H4 (cell line): ENCODE measurements around the gene OTUD5. TPM values are rescaled to one million over a fixed set of nuclear protein-coding genes. Genes with fewer than 3 reads are reported as not detected.
A peak's percentile ranks its signal among the peaks of the same experiment; 100 is the strongest.

ENCODE experiments used
- DNase-seq: peaks from one replicate; pipeline ENCODE4 v3.0.0-alpha.2; 2015; ENCODE audit warnings: low spot score
- total RNA-seq: library from RNA; depleted of rRNA; stranded (reverse); fragments of >200 nt; shearing (Covaris generic); gene quantifications from 2 replicates; pipeline ENCODE4 v1.2.3, GENCODE V29; 2014

The OTUD5 gene
- total RNA-seq, 1 experiment from 2014 or later, result 22.3 TPM

GRCh38 chrX:48972220-48973164, 15.1 kb upstream of the OTUD5 start:
- peak; percentile 21 for DNase-seq

DNA sequence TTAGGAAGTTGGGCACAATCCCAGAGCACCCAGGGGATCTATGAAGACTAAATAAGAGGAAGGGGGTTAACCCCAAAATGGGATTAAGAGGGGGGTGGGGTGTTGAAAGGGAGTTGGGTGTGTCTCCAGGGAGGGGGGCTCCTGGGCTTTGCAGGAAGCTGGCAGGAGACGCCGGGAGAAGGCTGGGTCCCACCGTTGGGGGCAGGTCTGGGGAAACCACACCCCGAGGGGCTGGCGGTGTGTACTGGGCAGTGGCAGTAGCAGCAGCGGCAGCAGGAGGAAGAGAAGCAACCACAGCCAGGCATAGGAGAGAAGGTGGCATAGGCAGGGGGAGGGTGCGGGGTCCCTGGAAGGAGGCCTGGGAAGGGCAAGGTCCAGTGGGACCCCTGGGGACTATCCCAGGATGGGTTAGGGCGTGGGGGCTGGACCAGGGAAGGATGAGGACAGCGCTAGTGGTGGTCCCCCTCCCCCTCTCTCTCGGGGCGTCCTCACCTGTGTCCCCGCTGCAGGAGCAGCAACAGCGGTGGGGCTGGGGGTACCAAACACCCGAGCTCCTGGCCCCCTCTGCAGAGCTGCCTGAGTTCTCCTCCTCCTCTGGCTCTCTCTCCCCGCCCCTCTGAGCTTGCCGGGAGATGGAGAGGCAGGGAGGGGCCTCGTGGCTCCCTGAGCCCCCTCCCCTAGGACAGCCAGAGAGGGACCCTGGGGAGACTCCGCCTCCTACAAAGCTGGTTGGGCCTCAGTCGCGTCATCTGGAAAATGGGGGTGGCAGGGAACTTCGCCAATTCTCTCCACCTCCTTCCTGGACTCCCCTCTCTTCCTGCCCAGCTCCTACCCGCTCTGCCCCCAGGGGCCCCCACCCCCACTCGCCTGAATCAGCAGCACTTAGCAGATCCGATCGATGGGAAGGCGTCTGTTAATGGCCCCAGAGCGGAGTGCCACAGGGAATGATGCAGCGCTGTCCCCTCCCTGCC, 14.1 kb upstream of the OTUD5 start, which contains the start of gene KCND1:
TSS of gene KCND1 (minus strand) at position 596 of the 971 bp plus-strand sequence. CDS start 1,573 bp downstream, outside the sequence.
- no peak for DNase-seq

DNA sequence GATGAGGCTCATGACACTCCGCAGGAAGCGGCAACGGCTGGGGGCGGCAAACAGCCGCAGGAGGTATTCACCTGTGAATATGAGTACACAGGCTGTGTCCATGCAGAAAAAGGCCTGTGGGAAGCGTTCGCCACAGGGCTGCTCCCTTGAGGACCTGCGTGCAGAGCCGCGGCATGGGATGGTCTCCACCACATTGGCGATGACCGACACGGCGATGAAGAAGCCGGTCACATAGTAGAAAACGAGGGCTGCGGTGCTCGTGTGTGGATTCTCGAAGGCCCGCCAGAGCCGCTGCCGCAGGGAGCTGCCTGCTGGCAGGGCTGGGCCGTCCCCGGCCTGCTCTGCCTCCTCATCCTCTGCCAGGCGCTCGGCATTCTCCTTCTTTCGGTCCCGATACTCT, 12.1 kb upstream of the OTUD5 start:
- no peak for DNase-seq

DNA sequence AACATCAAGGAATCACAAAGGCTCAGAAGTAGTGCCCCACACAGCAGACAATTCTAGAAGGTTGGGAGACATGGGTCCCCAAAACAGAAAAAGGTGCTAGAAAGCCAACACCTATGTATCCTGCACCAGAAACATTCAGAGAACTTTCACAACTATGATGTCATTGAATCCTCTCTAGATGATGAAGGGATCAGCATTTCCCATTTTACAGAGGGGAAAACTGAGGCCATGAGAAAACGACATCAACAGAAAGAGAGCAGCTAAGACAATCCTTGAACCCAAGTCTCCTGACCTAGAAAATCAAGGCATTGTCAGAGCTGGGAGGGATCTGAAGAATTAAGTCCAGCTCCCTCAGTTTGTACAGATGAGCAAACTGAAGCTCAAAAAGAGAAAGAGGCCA, 11.0 kb upstream of the OTUD5 start:
- no peak for DNase-seq

DNA sequence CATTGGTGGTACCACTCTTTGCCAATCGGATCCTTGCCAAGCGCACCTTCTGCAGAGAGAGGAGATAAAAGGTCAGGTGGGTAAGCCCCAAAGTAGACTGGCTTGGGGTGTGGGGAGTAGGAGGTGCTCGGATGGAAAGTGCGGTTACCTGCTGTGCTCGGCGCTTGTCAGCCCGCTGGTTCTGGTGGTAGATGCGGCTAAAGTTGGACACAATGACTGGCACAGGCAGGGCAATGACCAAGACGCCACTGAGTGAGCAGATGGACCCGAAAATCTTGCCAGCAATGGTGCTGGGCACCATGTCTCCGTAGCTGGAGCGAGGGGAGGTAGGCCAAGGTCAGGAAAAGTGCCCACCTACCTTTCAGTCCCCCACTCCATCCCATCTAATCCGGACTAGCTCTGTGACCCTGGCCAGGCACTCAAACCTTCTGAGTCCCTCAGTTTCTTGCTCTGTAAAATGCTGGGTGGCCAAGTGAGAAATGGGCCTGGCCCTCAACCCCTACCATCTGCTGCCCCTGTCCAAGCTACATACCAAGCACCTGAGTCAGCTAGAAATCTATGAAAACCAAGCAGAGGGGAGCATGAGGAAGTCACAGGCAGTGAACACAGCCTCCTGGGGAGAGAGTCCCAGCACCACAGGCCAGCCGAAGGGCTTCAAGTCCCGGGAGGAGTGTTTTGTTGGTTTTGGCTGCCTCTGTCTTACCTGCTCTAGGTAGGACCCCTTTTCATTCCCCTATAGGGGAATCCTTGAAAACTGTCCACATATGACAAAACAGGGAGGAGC, 9.6 kb upstream of the OTUD5 start:
- DNase-seq, result no peak

- DNase-seq, result no peak
These were observed 8.6 kb upstream of the OTUD5 start for GRCh38 chrX:48965959-48966358.

DNA sequence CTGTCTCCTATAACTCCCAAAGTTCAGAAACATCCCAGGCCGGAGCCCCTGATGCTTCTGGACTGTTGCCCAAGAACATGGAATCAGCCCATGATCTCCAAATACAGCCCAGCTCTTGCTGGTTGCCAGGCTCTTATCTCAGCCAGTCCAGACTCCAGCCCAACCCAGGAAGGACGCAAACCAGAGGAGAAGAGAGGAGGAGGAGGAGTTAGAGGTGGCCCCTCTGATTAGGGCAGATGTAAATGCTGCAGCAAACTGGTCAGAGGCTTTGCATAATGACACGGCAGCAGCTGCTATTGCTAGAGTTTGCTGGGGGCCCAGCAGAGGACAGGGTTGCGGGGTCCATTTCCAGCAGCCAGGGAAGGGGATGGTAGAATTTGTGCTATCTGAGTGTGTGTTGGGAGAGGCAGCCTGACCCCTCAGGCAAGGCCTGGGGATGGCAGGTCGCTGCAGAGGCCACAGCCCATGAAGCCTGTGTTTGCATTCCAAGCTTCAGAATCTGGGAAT, 4.2 kb upstream of the OTUD5 start:
- DNase-seq, result no peak

DNA sequence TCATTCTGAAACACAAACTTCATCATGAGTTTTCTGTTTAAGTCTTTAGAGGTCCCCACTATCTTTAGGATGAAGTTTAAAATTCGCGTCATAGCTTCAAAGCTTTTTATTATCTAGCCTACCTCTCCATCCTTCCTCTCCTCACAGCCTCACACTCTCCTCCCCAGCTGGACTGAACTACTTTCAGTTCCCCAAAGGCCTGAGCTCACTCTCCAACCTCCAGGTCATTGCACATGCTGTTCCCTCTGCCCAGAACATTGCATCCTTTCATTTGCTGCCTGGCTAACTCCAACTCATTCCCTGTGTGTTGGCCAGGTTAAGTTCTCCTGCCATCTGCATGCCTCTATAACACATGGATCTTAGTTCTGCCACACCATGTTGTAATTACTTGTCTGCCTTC, 2.9 kb upstream of the OTUD5 start:
- no peak for DNase-seq

GRCh38 chrX:48958635-48959094, 1.3 kb upstream of the OTUD5 start:
- no peak for DNase-seq

GRCh38 chrX:48957827-48958634, 624 bp upstream of the OTUD5 start:
- DNase-seq, result peak; percentile 98

- no peak for DNase-seq
These were observed 536 bp downstream of the OTUD5 start for GRCh38 chrX:48956728-48957414.

DNA sequence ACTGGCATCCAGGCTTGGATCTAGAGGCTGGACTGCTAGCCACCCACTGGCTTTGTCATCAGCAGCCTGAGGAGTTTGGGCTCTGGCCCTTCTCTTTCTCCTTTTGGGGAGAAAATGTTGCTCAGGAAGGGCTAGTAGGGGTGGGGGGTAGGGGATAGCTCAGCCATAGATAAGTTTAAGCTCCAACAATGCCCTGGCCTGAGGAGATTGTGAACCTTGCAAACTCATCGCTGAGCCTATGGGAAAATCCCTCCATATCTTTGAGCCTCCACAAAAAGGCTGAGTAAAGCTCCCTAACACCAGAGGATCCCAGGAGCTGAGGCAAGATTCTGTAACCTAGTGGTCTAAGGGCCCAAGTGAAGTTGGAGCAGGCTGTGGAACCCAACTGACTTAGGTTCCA, 8.8 kb downstream of the OTUD5 start:
- no peak for DNase-seq

- peak; percentile 30 for DNase-seq
These were observed 11.7 kb downstream of the OTUD5 start for GRCh38 chrX:48945517-48946348.

DNA sequence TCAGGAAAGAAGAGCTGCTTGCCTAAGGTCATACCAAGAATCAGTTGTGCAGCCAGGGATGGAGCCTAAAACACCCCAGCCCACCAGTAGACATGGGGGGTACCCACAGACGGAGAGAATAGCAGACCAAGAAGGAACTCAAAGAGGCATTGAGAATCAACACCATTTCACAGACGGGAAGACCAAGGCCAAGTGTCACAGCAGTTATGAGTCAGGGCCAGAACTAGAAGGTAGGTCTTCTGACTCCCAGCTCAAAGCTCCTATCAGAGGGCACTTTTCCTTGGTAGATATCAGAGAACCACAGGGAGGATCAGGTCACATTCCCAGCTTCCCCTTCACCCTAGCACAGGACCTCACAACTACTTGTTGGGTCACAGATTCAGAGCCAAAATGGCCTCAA, 14.5 kb downstream of the OTUD5 start:
- DNase-seq, result no peak

DNA sequence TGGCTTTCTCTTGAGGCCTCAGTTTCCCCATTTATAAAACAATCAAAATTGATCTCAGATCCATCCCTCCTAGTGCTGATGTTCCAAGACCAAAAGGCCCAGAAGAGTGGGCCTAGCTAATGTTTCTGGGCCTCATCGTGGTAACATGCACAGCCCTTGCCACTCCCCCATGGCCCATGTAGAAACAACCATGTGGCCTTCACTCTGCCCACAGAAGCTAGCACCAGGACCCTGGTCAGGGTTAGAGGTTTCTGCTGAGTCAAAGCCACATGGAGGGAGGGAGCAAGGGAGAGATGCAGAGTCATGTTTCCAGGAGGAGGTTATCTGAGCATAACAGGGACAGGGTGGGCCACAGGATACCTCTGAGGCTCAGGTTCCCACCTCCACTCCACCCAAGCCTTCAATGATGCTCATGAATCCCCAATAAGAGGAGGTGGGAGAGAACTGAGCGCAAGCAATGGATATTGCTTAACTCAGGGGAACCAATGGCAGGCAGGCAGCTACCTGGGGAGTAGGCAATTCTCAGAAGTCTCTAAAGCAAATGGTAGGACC, 16.9 kb downstream of the OTUD5 start:
- no peak for DNase-seq

- no peak for DNase-seq
These were observed 17.7 kb downstream of the OTUD5 start for GRCh38 chrX:48939524-48940228.

DNA sequence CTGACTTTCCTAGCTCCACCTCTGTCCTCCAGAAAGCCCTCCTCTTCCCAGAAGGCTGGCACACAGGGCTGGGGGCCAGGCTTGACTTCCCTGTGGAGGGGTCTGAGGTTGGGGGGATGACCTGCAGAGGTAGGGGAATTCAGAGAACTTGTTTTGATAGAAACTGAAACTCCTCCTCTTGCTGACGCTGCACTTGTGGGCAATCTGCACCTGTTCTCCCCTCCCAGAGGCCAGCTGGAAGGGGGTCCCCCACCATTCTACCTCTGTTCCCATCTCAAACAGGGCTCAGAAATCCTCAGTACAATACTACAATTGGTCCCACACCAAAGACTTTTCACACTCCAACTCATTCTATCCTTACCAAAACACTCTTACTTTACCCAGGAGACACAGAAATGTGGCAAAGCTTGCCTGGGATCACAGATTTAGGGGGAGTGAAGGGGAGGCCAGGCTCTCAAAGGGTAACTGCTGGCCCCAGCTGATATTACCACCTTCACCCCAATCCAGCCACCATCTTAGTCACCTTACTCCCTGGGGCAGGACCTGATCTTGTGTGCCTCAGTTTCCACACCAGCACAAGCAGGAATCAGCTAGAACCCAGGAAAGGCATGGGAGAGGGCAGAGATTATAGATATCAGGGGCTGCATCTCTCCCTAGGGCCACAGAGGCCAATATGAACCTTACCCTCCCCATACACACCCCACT, 18.5 kb downstream of the OTUD5 start:
- DNase-seq, result no peak
